HG03571 (cell line): Measurements from ENCODE around the gene RSPO1.

Source experiments
- ATAC-seq: cut with Tn5 transposase; IDR thresholded peaks from one replicate; pipeline ENCODE4 v1.9.1; 2021; ENCODE audit not compliant: unreplicated experiment

RSPO1 gene

DNA sequence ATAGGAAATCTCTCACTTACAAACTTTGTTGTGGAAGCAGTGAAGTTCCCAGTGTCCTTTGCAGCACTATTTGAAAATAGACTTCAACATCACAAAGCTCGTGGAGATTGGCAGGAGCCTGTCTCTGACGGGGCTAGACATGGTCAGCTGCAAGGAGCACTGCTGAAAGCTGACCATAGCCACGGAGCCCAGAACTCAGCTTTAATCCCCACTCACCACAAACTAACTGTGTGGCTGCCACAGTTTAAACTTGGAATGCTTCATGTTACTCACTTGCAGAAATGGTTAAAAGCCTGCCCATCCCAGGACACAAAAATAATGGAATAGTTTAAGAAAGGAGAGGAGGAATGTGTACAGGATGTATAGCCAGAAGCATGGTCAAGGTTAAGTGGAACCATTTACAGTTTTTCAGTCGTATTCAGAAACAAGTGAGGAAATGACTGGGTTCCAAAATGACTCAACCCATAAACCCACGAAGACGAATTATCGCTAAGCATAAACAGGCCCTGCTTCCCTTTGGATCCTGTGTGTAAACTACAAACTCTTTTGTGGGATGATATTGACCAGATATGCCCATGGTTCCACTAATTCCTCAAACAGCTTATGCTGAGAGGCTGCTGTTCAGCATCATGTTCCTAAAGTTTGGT, 59.7 kb downstream of the RSPO1 start:
- no peak for ATAC-seq

DNA sequence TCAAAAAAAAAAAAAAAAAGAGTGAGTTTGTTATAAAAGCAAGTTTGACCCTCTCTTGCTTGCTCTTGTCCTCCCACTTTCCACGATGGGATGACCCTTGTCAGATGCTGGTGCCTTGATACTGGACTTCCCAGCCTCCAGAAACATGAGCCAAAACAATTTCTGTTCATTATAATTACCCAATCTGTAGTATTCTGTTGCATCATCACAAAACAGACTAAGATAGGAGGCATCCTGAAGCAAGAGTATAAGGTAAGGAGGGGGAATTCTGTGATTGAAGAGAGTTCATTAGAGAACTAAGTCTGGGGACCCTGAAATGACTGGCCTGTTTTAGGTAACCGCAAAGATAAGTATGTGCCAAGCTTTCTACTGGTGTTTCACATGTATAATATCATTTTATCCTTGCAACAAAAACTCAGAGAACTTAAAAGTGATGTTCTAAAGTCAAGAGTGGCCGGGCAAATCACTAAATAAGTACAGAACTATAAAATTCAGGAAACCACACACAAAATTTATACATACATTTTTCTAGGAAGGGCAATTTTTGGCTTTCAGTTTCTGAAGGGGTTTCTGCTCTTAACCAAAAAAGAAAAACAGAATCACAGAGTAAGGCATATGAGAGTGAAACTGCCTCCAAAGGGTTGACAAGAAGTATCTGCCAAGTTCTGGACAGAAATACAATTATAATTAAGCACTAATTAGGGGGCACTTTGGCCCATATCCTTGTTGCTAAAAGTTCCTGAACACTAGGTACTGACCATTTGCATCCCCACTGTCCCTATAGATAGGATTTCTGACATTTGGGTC, 64.0 kb downstream of the RSPO1 start:
- no peak for ATAC-seq

DNA sequence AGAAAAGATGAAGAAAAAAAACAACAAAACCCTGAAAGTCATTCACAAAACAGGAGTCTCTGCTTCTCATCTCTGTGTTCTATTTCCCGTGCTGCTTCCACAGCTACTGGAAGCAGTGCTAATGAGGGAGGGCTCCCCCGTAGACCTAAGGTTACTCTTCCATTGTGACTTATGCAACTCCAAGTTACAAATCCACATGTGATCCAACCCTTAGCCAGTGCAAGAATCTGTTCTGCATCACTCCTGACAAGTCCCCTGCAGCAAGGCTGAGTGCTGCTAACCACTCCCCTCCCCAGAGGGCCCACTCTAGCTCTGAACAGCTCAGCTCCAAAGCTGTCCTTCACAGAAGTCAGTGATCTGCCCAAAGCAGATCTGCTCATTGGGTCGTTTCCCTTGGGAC, 67.7 kb downstream of the RSPO1 start:
- no peak for ATAC-seq

DNA sequence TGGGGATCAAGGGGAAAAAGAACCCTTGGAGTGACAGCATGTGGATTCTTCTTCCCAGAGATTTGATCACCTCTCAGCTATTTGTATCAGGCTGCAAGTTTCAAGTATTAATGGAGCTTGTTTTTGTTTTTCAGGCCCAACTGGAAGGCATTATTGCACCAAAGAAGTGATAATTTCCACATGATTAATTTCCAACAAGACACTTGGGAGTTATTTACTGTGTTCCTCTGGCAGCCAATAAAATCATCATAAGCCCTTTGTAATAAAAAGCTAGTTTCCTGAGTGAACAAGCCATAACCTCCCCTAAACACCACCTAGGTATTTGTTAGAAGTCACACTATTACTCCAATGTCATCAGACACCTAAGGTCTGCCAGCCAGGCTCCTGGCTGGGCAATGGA, 69.8 kb downstream of the RSPO1 start:
- no peak for ATAC-seq

DNA sequence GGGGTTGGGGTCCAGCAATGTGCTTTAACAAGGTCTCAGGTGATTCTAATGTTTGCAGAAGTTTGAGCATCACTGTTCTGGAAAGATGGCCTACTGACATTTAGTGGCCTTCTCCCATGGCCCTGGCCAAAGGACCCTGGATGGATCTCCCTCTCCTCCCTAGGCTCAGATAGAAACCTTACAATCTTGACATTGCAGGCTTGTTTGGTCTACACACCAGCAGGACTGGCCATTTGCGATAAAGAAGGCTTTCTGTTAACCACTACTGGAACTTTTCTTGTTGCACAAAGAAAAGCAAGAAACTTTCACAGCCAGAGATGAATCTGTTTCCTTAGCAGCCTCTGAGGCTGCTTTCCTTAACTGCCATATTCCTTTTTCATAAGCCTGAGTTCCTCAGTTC, 71.7 kb downstream of the RSPO1 start:
- ATAC-seq, result no peak
